ENCODE results near the gene NNAT. TPM values are rescaled to one million over a fixed set of nuclear protein-coding genes. Genes with fewer than 3 reads are reported as not detected.

The NNAT gene
- total and polyA plus RNA-seq, 2 donors (not counting 1 experiment from before 2014, with no cell fraction given): not detected

DNA sequence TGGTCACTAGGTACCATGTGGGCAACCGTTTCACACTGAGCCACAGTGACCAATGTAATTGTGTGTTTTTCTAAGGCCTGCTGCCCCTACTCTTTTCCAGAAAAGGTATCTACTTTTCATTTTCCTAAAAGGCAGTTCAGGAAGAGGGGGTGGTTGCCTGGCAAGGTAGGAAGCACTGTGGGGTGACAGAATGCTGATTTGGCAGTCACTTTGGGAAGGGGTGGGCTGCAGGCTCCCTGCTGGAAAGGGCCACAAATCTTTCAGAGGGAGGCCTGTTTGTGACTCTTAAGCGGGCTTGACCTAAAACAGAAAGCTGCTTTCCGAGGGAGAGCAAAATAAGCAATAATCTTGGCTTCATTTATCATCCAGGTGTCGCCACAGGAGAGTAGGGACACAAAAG lies 5.2 kb upstream of the NNAT start:
- no peak overlapping the region for H3K9ac ChIP-seq (ENCODE audit: low read length)
- ATAC-seq (ENCODE audit: low read depth) (no peak), DNase-seq (no peak)
- ChIA-PET CTCF (no interaction called here), POLR2A (no interaction called here)
- H3K79me2 ChIP-seq (ENCODE audit: control insufficient read depth, insufficient read depth, low read length): peaks cover 87% of the 10 kb centered on the region
- Mint-ChIP-seq H3K27ac (no peak overlapping the region), H3K27me3 (no peaks in the 10 kb centered on the region), H3K9me3 (ENCODE audit: insufficient read depth) (no peaks in the 10 kb centered on the region), H3K4me1 (peaks cover 37% of the 10 kb centered on the region), H3K4me3 (no peak overlapping the region)
- H3K4me2 ChIP-seq (replicated peaks; ENCODE audit: low read depth, low read length, poor library complexity, severe bottlenecking): no peak overlapping the region
- H4K20me1 ChIP-seq (ENCODE audit: control insufficient read depth, insufficient read depth, low read length, poor library complexity, severe bottlenecking): peaks cover 100% of the 10 kb centered on the region
- peaks cover 0 to 67% of the 10 kb centered on the region in 2 experiments for H3K36me3 ChIP-seq (replicated peaks in 1 of 2; ENCODE audit: control extremely low read depth in 1 of 2, control insufficient read depth in 1 of 2, extremely low read depth in 1 of 2, insufficient read depth in 2 of 2, low read length in 1 of 2)
- no peak overlapping the region for H3K27ac ChIP-seq (ENCODE audit: low read length in 2 of 2)
- peaks cover 0 to 5% of the 10 kb centered on the region in 2 donors for H3K4me1 ChIP-seq (ENCODE audit: control insufficient read depth in 2 of 2, insufficient read depth in 2 of 2, low read length in 2 of 2)
- TF ChIP-seq EZH2 (IDR thresholded peaks at IDR 0.05; ENCODE audit: borderline replicate concordance, insufficient read depth, low read depth, low read length, poor library complexity, severe bottlenecking): no peak
- TF ChIP-seq, protein P1, sequence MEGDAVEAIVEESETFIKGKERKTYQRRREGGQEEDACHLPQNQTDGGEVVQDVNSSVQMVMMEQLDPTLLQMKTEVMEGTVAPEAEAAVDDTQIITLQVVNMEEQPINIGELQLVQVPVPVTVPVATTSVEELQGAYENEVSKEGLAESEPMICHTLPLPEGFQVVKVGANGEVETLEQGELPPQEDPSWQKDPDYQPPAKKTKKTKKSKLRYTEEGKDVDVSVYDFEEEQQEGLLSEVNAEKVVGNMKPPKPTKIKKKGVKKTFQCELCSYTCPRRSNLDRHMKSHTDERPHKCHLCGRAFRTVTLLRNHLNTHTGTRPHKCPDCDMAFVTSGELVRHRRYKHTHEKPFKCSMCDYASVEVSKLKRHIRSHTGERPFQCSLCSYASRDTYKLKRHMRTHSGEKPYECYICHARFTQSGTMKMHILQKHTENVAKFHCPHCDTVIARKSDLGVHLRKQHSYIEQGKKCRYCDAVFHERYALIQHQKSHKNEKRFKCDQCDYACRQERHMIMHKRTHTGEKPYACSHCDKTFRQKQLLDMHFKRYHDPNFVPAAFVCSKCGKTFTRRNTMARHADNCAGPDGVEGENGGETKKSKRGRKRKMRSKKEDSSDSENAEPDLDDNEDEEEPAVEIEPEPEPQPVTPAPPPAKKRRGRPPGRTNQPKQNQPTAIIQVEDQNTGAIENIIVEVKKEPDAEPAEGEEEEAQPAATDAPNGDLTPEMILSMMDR (IDR thresholded peaks at IDR 0.05): no peak
- 100% methylated on average over 3 of the region's 4 CpGs for WGBS (ENCODE audit: insufficient coverage)
- intact Hi-C loops (cut with micrococcal nuclease): no loop called here
- no peak overlapping the region for H2AFZ ChIP-seq (ENCODE audit: insufficient read depth, low read depth, low read length, poor library complexity, severe bottlenecking)
- H3K9me3 ChIP-seq (ENCODE audit: control extremely low read depth in 1 of 3, control insufficient read depth in 2 of 3, insufficient read depth in 1 of 3, low read length in 2 of 3): peaks cover 0 to 2% (median 0%) of the 10 kb centered on the region in 3 donors
- no peaks in the 10 kb centered on the region for H3K27me3 ChIP-seq (replicated peaks in 1 of 4; ENCODE audit: control extremely low read depth in 1 of 4, control insufficient read depth in 3 of 4, insufficient read depth in 4 of 4, low read length in 3 of 4)
- H3K4me3 ChIP-seq (ENCODE audit: control extremely low read depth in 1 of 5, extremely low read depth in 1 of 5, insufficient read depth in 1 of 5, low read depth in 2 of 5, low read length in 4 of 5): no peak overlapping the region

DNA sequence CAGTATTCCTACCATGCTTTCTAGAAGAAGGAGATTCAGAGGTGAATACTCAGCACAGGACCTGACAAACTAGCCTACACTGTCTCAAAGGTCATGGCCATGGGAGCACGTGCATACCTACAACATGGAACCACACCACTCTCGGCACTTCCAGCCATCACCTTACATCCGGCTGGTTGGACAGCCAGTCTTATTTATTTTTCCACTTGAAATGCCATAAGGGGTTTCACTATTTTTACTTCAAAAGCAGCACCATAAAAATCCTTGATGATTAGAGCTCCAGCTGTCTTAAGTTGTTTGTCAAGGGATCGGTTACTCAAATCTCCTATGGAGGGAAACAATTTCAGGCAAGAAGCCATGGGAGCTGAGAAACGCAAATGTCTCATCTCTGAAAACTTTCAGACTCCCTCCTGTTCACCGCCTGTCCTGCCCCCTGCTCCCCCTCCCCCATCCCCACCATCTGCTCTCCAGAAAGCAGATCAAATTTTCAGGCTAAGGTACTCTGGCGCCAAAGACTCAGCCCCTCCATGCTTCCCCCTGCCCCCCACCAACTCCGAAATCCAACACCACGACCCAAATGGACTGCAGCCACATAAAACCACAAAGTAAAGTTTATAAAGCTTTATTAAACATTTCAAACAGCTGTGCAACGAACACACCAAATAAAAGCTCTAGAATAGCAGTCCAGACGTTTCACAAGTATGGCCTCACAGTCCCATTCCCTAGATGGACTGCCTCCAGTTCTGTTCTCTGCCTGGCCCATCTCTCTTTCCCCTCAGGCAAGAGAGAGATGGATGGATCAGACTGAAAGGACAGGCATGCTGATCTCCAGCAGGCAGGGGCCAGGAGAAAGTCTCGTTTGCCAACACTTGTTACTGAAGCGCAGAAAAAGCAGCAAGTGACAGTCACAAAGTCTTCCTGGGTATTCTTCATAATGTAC lies 4.0 kb upstream of the NNAT start:
- intact Hi-C loops (cut with micrococcal nuclease): no loop called here
- H3K4me3 ChIP-seq (ENCODE audit: control extremely low read depth in 1 of 5, extremely low read depth in 1 of 5, insufficient read depth in 1 of 5, low read depth in 2 of 5, low read length in 4 of 5): no peak overlapping the region
- H3K9me3 ChIP-seq (ENCODE audit: control extremely low read depth in 1 of 3, control insufficient read depth in 2 of 3, insufficient read depth in 1 of 3, low read length in 2 of 3): peaks cover 0 to 9% (median 0%) of the 10 kb centered on the region in 3 donors
- no peaks in the 10 kb centered on the region for H3K27me3 ChIP-seq (replicated peaks in 1 of 4; ENCODE audit: control extremely low read depth in 1 of 4, control insufficient read depth in 3 of 4, insufficient read depth in 4 of 4, low read length in 3 of 4)
- H3K27ac ChIP-seq (ENCODE audit: low read length in 2 of 2): no peak overlapping the region
- Mint-ChIP-seq H3K4me1 (peaks cover 37% of the 10 kb centered on the region), H3K9me3 (ENCODE audit: insufficient read depth) (no peaks in the 10 kb centered on the region), H3K27ac (no peak overlapping the region), H3K27me3 (no peaks in the 10 kb centered on the region), H3K4me3 (no peak overlapping the region)
- WGBS (ENCODE audit: insufficient coverage): 97% methylated on average over 10 of the region's 13 CpGs
- no peak overlapping the region for H2AFZ ChIP-seq (ENCODE audit: insufficient read depth, low read depth, low read length, poor library complexity, severe bottlenecking)
- ChIA-PET POLR2A (interaction anchor here (0.5 to 0.7 kb wide), 2 partner anchors 18 to 127 kb away, joined by 3 to 4 read pairs; no protein-coding TSS in a partner anchor), CTCF (interaction anchor here (1.0 to 1.1 kb wide), 3 partner anchors 8 to 21 kb away, joined by 3 to 4 read pairs (median 3); no protein-coding TSS in a partner anchor)
- ATAC-seq (ENCODE audit: low read depth) (no peak), DNase-seq (no peak)
- H3K36me3 ChIP-seq (replicated peaks in 1 of 2; ENCODE audit: control extremely low read depth in 1 of 2, control insufficient read depth in 1 of 2, extremely low read depth in 1 of 2, insufficient read depth in 2 of 2, low read length in 1 of 2): peaks cover 0 to 56% of the 10 kb centered on the region in 2 experiments
- no peak overlapping the region for H3K4me2 ChIP-seq (replicated peaks; ENCODE audit: low read depth, low read length, poor library complexity, severe bottlenecking)
- TF ChIP-seq, protein P1 (IDR thresholded peaks at IDR 0.05): no peak
- no peak for TF ChIP-seq EZH2 (IDR thresholded peaks at IDR 0.05; ENCODE audit: borderline replicate concordance, insufficient read depth, low read depth, low read length, poor library complexity, severe bottlenecking)
- peaks cover 100% of the 10 kb centered on the region for H4K20me1 ChIP-seq (ENCODE audit: control insufficient read depth, insufficient read depth, low read length, poor library complexity, severe bottlenecking)
- peaks cover 95% of the 10 kb centered on the region for H3K79me2 ChIP-seq (ENCODE audit: control insufficient read depth, insufficient read depth, low read length)
- H3K4me1 ChIP-seq (ENCODE audit: control insufficient read depth in 2 of 2, insufficient read depth in 2 of 2, low read length in 2 of 2): peaks cover 3 to 16% of the 10 kb centered on the region in 2 donors
- H3K9ac ChIP-seq (ENCODE audit: low read length): no peak overlapping the region

Data from B cell (primary cell).